Subcutaneous abdominal adipose tissue (tissue), 5 donors: ENCODE data around the gene CDH26.
"Not testable (repeated sequence)": the region's sequence is repeated elsewhere in the genome, so short reads cannot be mapped to it uniquely, and the experiment has no call there.

Experiments
- H3K27ac ChIP-seq: one replicate; pipeline ENCODE4 v1.7.0; 2013; ENCODE audit warnings: low read depth, mild to moderate bottlenecking, inconsistent platforms, low read length, moderate library complexity
- H3K27me3 ChIP-seq, 5 donors: one replicate each; pipeline ENCODE4 v1.7.0; 2013; ENCODE audit warnings: low read length in 5 of 5, inconsistent platforms in 1 of 5; ENCODE audit not compliant: control insufficient read depth in 5 of 5, insufficient read depth in 4 of 5
- H3K36me3 ChIP-seq, 5 donors: one replicate each; pipeline ENCODE4 v1.7.0; 2013; ENCODE audit warnings: low read length in 5 of 5; ENCODE audit not compliant: control insufficient read depth in 5 of 5, insufficient read depth in 5 of 5
- H3K4me1 ChIP-seq, 5 donors: one replicate each; pipeline ENCODE4 v1.7.0; 2013; ENCODE audit warnings: low read length in 5 of 5, mild to moderate bottlenecking in 3 of 5, moderate library complexity in 1 of 5; ENCODE audit not compliant: control insufficient read depth in 5 of 5, insufficient read depth in 5 of 5
- H3K4me3 ChIP-seq, 5 donors: one replicate each; pipeline ENCODE4 v1.7.0; 2013; ENCODE audit warnings: low read length in 5 of 5, low read depth in 1 of 5
- H3K9ac ChIP-seq, 5 donors: one replicate each; pipeline ENCODE4 v1.7.0; 2013; ENCODE audit warnings: low read length in 5 of 5, mild to moderate bottlenecking in 4 of 5, moderate library complexity in 3 of 5
- H3K9me3 ChIP-seq, 5 donors: one replicate each; pipeline ENCODE4 v1.7.0; 2013; ENCODE audit warnings: low read length in 5 of 5; ENCODE audit not compliant: control insufficient read depth in 5 of 5
- donor health status: healthy.
- donor health status: healthy.
- donor health status: healthy.
- donor health status: healthy.
- donor health status: healthy.

Gene CDH26

DNA sequence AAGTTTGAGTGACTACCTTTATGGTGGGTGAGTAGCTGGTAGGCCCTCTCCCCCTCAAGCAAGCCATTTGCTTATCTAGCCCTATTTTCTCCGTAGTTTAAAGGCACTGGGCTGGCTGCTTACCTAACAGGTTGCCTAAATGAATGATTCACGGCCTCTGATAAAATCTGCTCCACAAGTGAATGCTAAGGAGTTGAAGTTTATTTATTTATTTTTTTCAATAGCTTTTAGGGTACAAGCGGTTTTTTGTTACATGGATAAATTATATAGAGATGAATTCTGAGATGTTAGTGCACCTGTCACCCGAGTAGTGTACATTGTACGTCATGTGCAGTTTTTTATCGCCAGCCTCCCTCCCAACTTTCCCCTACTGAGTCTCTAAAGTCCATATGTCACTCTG is 8.3 kb upstream of the CDH26 start:
- Histone ChIP-seq H3K36me3 (peaks cover 2 to 9% (median 5%) of the 10 kb centered on the region in 5 donors), H3K9ac (no peak overlapping the region), H3K4me1 (peaks cover 0 to 19% (median 11%) of the 10 kb centered on the region in 5 donors), H3K9me3 (no peaks in the 10 kb centered on the region), H3K27ac (no peak overlapping the region), H3K4me3 (no peak overlapping the region), H3K27me3 (no peaks in the 10 kb centered on the region)

GRCh38 chr20:59954718-59955117 is 3.5 kb upstream of the CDH26 start:
- Histone ChIP-seq H3K36me3 (peaks cover 2 to 11% (median 5%) of the 10 kb centered on the region in 5 donors), H3K27ac (no peak overlapping the region), H3K4me1 (no peaks in the 10 kb centered on the region), H3K4me3 (no peak overlapping the region), H3K27me3 (no peaks in the 10 kb centered on the region), H3K9me3 (no peaks in the 10 kb centered on the region), H3K9ac (no peak overlapping the region)

DNA sequence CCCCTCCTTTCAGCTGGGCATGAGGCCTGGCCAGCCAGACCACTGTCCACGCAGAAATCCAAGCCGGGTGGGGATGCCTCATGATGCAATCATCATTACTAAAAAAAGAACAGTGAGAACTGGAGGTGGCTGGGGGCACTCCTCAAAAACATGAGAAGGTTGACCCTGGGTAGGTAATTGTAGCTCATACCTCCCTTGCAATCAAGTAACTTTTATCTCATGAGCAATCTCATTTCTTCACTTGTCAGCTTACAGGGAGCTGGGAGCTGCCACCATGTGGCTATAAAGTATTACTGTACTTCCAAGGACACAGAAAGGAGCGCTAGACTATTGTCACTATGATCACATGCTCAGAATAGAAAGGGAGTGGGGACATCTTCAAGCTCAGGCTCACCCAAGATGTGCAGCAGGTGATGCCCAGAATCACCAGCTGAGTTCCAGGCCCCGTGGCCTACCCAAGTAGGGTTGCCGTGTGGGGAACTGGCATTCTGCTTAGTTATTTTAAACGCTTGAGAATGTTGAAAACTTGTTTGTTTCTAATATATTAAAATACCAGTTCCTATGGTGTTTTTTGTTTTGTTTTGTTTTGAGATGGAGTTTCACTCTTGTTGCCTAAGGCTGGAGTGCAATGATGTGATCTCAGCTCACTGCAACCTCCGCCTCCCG is 3.0 kb upstream of the CDH26 start:
- no peaks in the 10 kb centered on the region for H3K9me3 ChIP-seq
- no peak overlapping the region for H3K27ac ChIP-seq
- H3K9ac ChIP-seq, result no peak overlapping the region
- H3K4me3 ChIP-seq, result no peak overlapping the region
- H3K36me3 ChIP-seq, result peaks cover 2 to 11% (median 5%) of the 10 kb centered on the region in 5 donors
- no peaks in the 10 kb centered on the region for H3K27me3 ChIP-seq
- no peaks in the 10 kb centered on the region for H3K4me1 ChIP-seq

DNA sequence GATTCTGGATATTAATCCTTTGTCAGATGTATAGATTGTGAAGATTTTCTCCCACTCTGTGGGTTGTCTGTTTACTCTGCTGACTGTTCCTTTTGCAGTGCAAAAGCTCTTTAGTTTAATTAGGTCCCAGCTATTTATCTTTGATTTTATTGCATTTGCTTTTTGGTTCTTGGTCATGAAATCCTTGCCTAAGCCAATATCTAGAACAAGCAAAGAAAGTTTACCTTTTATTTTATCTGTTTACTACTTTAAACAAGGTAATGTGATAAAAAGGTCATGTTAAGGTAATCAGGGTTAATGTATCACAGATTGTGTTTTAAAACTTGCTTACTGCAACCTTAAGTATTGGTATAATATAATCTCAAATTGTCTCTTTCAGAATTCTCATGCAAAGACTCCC is 655 bp upstream of the CDH26 start:
- H3K9me3 ChIP-seq, H3K4me3 ChIP-seq, H3K27ac ChIP-seq, H3K9ac ChIP-seq, H3K4me1 ChIP-seq, H3K27me3 ChIP-seq, H3K36me3 ChIP-seq: not testable (repeated sequence)

- H3K4me3 ChIP-seq, result no peak overlapping the region
- no peaks in the 10 kb centered on the region for H3K9me3 ChIP-seq
- H3K36me3 ChIP-seq, result peaks cover 0 to 6% (median 0%) of the 10 kb centered on the region in 5 donors
- H3K4me1 ChIP-seq, result no peaks in the 10 kb centered on the region
- H3K27ac ChIP-seq, result no peak overlapping the region
- no peak overlapping the region for H3K9ac ChIP-seq
- no peaks in the 10 kb centered on the region for H3K27me3 ChIP-seq
Measured at GRCh38 chr20:59958626-59959025, 403 bp downstream of the CDH26 start.

DNA sequence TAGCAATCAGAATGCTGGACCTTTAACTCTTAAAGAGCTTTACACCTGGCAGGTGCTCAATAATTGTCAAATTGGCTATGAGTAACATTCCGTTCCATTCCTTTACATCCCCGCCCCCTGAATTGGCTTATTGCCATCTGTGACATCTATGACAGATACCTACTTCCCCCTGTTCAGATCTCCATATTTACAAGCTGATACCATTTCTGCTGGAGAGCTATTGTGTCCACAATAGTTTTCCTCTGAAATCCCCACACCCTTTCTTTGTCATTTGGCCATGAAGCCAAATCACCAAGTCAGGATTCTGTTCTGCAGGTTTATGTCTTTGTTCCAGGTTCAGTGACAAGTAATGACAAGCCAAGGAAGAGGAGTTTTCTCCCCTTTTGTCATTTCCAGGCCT is 3.2 kb downstream of the CDH26 start:
- Histone ChIP-seq H3K27me3 (no peaks in the 10 kb centered on the region), H3K36me3 (peaks cover 0 to 6% (median 0%) of the 10 kb centered on the region in 5 donors), H3K27ac (no peak overlapping the region), H3K4me1 (no peaks in the 10 kb centered on the region), H3K4me3 (no peak overlapping the region), H3K9ac (no peak overlapping the region), H3K9me3 (no peaks in the 10 kb centered on the region)

GRCh38 chr20:59962155-59962554 is 3.9 kb downstream of the CDH26 start:
- H3K27me3 ChIP-seq, result no peaks in the 10 kb centered on the region
- H3K4me1 ChIP-seq, result no peaks in the 10 kb centered on the region
- H3K4me3 ChIP-seq, result no peak overlapping the region
- H3K36me3 ChIP-seq, result peaks cover 0 to 6% (median 0%) of the 10 kb centered on the region in 5 donors
- no peak overlapping the region for H3K27ac ChIP-seq
- no peak overlapping the region for H3K9ac ChIP-seq
- H3K9me3 ChIP-seq, result no peaks in the 10 kb centered on the region

DNA sequence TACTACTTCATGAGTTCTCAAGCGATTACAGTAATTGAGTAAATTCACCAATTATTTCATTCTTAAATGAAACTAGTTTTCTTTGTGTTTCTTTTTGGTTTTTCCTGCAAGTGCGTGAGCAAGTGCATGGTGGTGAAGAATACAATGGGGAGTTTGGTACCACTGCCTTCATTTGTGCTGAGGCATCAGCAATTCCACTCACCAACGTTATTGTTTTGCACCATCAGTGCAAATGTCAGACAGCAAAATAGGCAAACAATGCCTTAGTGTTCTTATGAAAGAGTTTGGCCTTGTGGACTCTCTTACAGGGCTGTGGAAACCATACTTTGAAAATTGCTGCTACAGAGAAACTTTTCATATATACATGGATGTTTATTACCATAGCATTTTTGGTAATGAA is 8.2 kb downstream of the CDH26 start:
- no peak overlapping the region for H3K27ac ChIP-seq
- H3K9me3 ChIP-seq, result no peaks in the 10 kb centered on the region
- no peaks in the 10 kb centered on the region for H3K27me3 ChIP-seq
- H3K9ac ChIP-seq, result no peak overlapping the region
- H3K4me1 ChIP-seq, result no peaks in the 10 kb centered on the region
- H3K4me3 ChIP-seq, result no peak overlapping the region
- no peaks in the 10 kb centered on the region for H3K36me3 ChIP-seq

DNA sequence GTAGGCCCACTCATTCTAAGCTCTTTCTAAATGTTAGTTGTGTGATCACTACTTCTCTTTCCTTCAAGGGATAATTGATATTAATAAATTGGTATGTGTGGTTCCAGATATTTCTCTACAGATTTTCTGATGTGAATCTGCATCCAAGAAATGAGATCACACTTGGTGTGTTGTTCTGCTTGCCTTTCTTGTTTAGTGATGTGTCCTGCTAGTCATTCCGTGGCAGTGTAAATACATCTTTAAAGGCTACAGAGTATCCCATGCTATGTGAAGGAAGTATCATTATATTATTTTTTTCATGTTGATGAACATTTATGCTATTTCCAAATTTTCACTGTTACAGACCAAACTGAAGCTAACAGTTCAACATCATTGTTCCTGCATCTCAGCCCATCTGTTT is 13.2 kb downstream of the CDH26 start:
- H3K9ac ChIP-seq, result no peak overlapping the region
- peaks cover 0 to 8% (median 0%) of the 10 kb centered on the region in 5 donors for H3K4me1 ChIP-seq
- H3K27ac ChIP-seq, result no peak overlapping the region
- H3K4me3 ChIP-seq, result no peak overlapping the region
- H3K27me3 ChIP-seq, result no peaks in the 10 kb centered on the region
- H3K36me3 ChIP-seq, result no peaks in the 10 kb centered on the region
- H3K9me3 ChIP-seq, result no peaks in the 10 kb centered on the region

DNA sequence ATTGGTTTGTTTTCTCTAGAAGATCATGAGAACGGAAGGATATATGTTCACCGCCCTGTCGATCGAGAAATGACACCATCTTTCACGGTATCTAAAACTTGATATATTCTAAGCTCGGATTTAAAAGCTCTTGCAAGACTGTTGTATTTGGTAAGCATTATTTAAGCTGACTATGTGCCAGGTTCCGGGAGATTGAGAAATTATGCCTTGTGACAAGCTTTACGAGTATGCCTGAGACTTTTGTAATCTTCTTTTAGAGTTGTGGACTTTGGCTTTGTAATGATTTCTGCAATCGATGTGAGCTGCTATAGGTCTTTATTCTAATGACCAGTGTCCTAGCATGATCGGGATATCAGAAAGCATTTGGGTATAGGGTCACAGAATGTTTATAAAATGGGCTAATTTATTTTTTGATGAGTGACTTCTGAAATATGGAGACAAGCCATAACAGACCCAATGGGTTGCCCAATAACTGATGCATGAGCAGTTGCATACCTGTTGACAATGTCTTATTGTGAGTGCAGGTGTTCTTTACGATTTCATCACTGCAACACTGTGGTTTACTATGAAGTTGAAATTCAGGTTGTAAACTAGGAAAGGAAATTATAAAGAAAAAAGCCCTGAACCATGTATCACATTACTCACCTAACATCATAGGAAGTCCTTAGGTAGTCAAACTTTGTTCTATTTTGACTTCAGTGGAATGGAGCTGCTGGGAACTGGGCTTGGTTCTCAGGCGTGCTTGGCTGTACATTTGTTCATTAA is 14.0 kb downstream of the CDH26 start:
- Histone ChIP-seq H3K27me3 (no peaks in the 10 kb centered on the region), H3K9me3 (no peaks in the 10 kb centered on the region), H3K4me1 (peaks cover 0 to 8% (median 0%) of the 10 kb centered on the region in 5 donors), H3K27ac (no peak overlapping the region), H3K9ac (no peak overlapping the region), H3K4me3 (no peak overlapping the region), H3K36me3 (no peaks in the 10 kb centered on the region)
